Measurements from ENCODE around the gene RFX3.

DNA sequence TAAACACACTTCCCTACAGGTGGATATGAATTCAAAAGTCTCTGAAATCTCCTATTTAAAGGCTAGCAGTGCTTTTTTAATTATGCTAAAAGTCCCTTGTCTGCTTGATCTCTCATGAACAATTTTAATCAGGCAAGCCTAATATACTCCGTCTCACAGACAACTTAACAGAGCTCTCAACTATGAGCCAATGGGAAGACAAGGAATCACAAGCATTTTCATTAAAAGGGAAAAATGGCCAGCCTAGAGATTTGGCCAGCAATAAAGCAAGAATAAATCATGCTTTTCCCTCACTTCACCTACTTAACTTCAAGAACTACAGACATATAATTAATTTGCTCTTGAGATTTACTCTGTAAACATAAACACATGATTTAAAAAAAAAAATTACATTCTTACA, 78.0 kb downstream of the RFX3 start:
- TF ChIP-seq, protein P1, sequence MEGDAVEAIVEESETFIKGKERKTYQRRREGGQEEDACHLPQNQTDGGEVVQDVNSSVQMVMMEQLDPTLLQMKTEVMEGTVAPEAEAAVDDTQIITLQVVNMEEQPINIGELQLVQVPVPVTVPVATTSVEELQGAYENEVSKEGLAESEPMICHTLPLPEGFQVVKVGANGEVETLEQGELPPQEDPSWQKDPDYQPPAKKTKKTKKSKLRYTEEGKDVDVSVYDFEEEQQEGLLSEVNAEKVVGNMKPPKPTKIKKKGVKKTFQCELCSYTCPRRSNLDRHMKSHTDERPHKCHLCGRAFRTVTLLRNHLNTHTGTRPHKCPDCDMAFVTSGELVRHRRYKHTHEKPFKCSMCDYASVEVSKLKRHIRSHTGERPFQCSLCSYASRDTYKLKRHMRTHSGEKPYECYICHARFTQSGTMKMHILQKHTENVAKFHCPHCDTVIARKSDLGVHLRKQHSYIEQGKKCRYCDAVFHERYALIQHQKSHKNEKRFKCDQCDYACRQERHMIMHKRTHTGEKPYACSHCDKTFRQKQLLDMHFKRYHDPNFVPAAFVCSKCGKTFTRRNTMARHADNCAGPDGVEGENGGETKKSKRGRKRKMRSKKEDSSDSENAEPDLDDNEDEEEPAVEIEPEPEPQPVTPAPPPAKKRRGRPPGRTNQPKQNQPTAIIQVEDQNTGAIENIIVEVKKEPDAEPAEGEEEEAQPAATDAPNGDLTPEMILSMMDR (IDR thresholded peaks at IDR 0.05; ENCODE audit: low read depth, low read length, missing input control): no peak
- TF ChIP-seq EGR1 (IDR thresholded peaks at IDR 0.05; ENCODE audit: low read depth in 2 of 2) (no peak), GABPA (IDR thresholded peaks at IDR 0.05 in 1 of 2, conservative IDR thresholded peaks at IDR 0.05 in 1 of 2) (no peak), YY1 (IDR thresholded peaks at IDR 0.05) (no peak), TAF1 (conservative IDR thresholded peaks at IDR 0.05) (no peak)
- TF ChIP-seq, protein P2, sequence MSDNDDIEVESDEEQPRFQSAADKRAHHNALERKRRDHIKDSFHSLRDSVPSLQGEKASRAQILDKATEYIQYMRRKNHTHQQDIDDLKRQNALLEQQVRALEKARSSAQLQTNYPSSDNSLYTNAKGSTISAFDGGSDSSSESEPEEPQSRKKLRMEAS (IDR thresholded peaks at IDR 0.05): no peak
- TF ChIP-seq, protein P3, sequence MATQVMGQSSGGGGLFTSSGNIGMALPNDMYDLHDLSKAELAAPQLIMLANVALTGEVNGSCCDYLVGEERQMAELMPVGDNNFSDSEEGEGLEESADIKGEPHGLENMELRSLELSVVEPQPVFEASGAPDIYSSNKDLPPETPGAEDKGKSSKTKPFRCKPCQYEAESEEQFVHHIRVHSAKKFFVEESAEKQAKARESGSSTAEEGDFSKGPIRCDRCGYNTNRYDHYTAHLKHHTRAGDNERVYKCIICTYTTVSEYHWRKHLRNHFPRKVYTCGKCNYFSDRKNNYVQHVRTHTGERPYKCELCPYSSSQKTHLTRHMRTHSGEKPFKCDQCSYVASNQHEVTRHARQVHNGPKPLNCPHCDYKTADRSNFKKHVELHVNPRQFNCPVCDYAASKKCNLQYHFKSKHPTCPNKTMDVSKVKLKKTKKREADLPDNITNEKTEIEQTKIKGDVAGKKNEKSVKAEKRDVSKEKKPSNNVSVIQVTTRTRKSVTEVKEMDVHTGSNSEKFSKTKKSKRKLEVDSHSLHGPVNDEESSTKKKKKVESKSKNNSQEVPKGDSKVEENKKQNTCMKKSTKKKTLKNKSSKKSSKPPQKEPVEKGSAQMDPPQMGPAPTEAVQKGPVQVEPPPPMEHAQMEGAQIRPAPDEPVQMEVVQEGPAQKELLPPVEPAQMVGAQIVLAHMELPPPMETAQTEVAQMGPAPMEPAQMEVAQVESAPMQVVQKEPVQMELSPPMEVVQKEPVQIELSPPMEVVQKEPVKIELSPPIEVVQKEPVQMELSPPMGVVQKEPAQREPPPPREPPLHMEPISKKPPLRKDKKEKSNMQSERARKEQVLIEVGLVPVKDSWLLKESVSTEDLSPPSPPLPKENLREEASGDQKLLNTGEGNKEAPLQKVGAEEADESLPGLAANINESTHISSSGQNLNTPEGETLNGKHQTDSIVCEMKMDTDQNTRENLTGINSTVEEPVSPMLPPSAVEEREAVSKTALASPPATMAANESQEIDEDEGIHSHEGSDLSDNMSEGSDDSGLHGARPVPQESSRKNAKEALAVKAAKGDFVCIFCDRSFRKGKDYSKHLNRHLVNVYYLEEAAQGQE (IDR thresholded peaks at IDR 0.05): no peak
- TF ChIP-seq, protein P4, sequence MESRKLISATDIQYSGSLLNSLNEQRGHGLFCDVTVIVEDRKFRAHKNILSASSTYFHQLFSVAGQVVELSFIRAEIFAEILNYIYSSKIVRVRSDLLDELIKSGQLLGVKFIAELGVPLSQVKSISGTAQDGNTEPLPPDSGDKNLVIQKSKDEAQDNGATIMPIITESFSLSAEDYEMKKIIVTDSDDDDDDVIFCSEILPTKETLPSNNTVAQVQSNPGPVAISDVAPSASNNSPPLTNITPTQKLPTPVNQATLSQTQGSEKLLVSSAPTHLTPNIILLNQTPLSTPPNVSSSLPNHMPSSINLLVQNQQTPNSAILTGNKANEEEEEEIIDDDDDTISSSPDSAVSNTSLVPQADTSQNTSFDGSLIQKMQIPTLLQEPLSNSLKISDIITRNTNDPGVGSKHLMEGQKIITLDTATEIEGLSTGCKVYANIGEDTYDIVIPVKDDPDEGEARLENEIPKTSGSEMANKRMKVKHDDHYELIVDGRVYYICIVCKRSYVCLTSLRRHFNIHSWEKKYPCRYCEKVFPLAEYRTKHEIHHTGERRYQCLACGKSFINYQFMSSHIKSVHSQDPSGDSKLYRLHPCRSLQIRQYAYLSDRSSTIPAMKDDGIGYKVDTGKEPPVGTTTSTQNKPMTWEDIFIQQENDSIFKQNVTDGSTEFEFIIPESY (IDR thresholded peaks at IDR 0.05): no peak
- TF ChIP-seq, protein P5, sequence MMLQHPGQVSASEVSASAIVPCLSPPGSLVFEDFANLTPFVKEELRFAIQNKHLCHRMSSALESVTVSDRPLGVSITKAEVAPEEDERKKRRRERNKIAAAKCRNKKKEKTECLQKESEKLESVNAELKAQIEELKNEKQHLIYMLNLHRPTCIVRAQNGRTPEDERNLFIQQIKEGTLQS (IDR thresholded peaks at IDR 0.05): no peak

Measured in liver (tissue), 3 donors.